Keratinocyte (primary cell): ENCODE data around the gene ZCCHC7. TPM values are rescaled to one million over a fixed set of nuclear protein-coding genes. Genes with fewer than 3 reads are reported as not detected.
"Not testable (repeated sequence)": the region's sequence is repeated elsewhere in the genome, so short reads cannot be mapped to it uniquely, and the experiment has no call there.

Source experiments
- DNase-seq: peaks from one replicate; pipeline ENCODE4 v3.0.0-alpha.2; 2011; ENCODE audit warnings: low read depth, missing footprints, low spot score
- FAIRE-seq: peaks from 2 replicates; lab custom pipeline; 2011; peaks lifted over from hg19 to GRCh38; lab: Jason Lieb, UNC
- H2AFZ ChIP-seq: 2 replicates; pipeline ENCODE4 v1.6.0; 2012; ENCODE audit warnings: low read length, control low read depth, inconsistent platforms; ENCODE audit not compliant: control insufficient read depth
- H3K27ac ChIP-seq: 2 replicates; pipeline ENCODE4 v1.5.1; 2011; ENCODE audit warnings: low read length; ENCODE audit not compliant: control insufficient read depth, insufficient read depth
- H3K27me3 ChIP-seq: 3 replicates; pipeline ENCODE4 v1.6.0; 2011; ENCODE audit warnings: low read length; ENCODE audit not compliant: control insufficient read depth, insufficient read depth; ENCODE audit errors: extremely low read depth
- H3K36me3 ChIP-seq, 2 experiments: 2 replicates in 1 of 2; 3 replicates in 1 of 2; pipeline ENCODE4 v1.5.1; 2011; ENCODE audit warnings: low read length in 2 of 2, mild to moderate bottlenecking in 1 of 2; ENCODE audit not compliant: control insufficient read depth in 2 of 2, insufficient read depth in 2 of 2; ENCODE audit errors: extremely low read depth in 1 of 2
- H3K4me1 ChIP-seq: 3 replicates; pipeline ENCODE4 v1.5.1; 2011; ENCODE audit warnings: low read length; ENCODE audit not compliant: control insufficient read depth, insufficient read depth; ENCODE audit errors: extremely low read depth
- H3K4me2 ChIP-seq: 3 replicates; pipeline ENCODE4 v1.6.0; 2011; ENCODE audit warnings: low read depth, low read length; ENCODE audit not compliant: control insufficient read depth, insufficient read depth; ENCODE audit errors: extremely low read depth
- H3K4me3 ChIP-seq, 3 experiments: fragments of 200-600 bp in 1 of 3; sonication (generic) in 1 of 3; 2 replicates in 2 of 3; 3 replicates in 1 of 3; pipeline ENCODE4 v1.5.1; 2011 to 2016; ENCODE audit warnings: low read length in 3 of 3, mild to moderate bottlenecking in 3 of 3, control low read depth in 2 of 3, inconsistent platforms in 1 of 3, low read depth in 1 of 3, mixed read lengths in 1 of 3, mixed run types in 1 of 3, moderate library complexity in 1 of 3; ENCODE audit not compliant: control insufficient read depth in 2 of 3, insufficient read depth in 2 of 3; ENCODE audit errors: extremely low read depth in 1 of 3
- H3K79me2 ChIP-seq: 2 replicates; pipeline ENCODE4 v1.6.0; 2012; ENCODE audit warnings: low read length; ENCODE audit not compliant: control insufficient read depth, insufficient read depth
- H3K9ac ChIP-seq: 3 replicates; pipeline ENCODE4 v1.6.0; 2011; ENCODE audit warnings: low read length; ENCODE audit not compliant: control insufficient read depth, insufficient read depth; ENCODE audit errors: extremely low read depth
- H3K9me1 ChIP-seq: 3 replicates; pipeline ENCODE4 v1.6.0; 2011; ENCODE audit warnings: low read length; ENCODE audit not compliant: control insufficient read depth, insufficient read depth; ENCODE audit errors: extremely low read depth
- H3K9me3 ChIP-seq: 2 replicates; pipeline ENCODE4 v1.5.1; 2012; ENCODE audit warnings: low read depth, low read length; ENCODE audit not compliant: control insufficient read depth
- H4K20me1 ChIP-seq: 3 replicates; pipeline ENCODE4 v1.6.0; 2011; ENCODE audit warnings: low read length; ENCODE audit not compliant: control insufficient read depth, insufficient read depth; ENCODE audit errors: extremely low read depth
- CTCF ChIP-seq, 3 experiments: IDR thresholded peaks in 1 of 3; conservative IDR thresholded peaks in 1 of 3; optimal IDR thresholded peaks in 1 of 3; 2 replicates in 2 of 3; 3 replicates in 1 of 3; pipeline versions ENCODE3 to v1.5.1; 2011; ENCODE audit warnings: low read length in 3 of 3, mild to moderate bottlenecking in 3 of 3, moderate library complexity in 2 of 3, control low read depth in 1 of 3, inconsistent platforms in 1 of 3; ENCODE audit not compliant: insufficient read depth in 2 of 3; ENCODE audit errors: extremely low read depth in 1 of 3
- EZH2 ChIP-seq: IDR thresholded peaks from one replicate; pipeline ENCODE4 v1.6.1; 2012; ENCODE audit warnings: inconsistent platforms, mild to moderate bottlenecking, low read length, moderate library complexity
- dilution Hi-C: fragments of 300-500 bp; cut with MboI; formaldehyde crosslinking; loops from one replicate; pipeline ENCODE4 v1.7.0; 2020; ENCODE audit warnings: low sequenced_read_pairs; ENCODE audit not compliant: extremely low pct_ligation_motif_present
- polyA plus RNA-seq, 5 experiments: library from polyadenylated mRNA; depleted of rRNA in 3 of 5; stranded (reverse) in 3 of 5; stranded (forward) in 1 of 5; unstranded in 1 of 5; fragments of >200 nt; gene quantifications; 1 replicate in 1 of 5; 2 replicates in 3 of 5; 3 replicates in 1 of 5; pipeline versions ENCODE4 v1.2.1 to v1.2.3, GENCODE V29; 2011 to 2012; ENCODE audit warnings: missing spikeins in 2 of 5, low read depth in 1 of 5, low replicate concordance in 1 of 5

Gene ZCCHC7
- polyA plus RNA-seq, 1 donor (not counting 4 experiments of a cell fraction or from before 2014, with no cell fraction given) = 16.5 TPM

GRCh38 chr9:37079370-37080164 lies 40.8 kb upstream of the ZCCHC7 start:
- DNase-seq (peak; percentile 52), FAIRE-seq (peak; percentile 81)
- Histone ChIP-seq H3K4me3 (peak overlapping the region; percentile 85 to 99 (median 86)), H3K9me1 (no peaks in the 10 kb centered on the region), H3K4me1 (peaks cover 12% of the 10 kb centered on the region), H4K20me1 (no peaks in the 10 kb centered on the region), H3K36me3 (peaks cover 0 to 2% of the 10 kb centered on the region in 2 experiments), H3K27me3 (no peaks in the 10 kb centered on the region), H3K9ac (peak overlapping the region; percentile 93), H3K4me2 (peak overlapping the region; percentile 79), H3K9me3 (no peaks in the 10 kb centered on the region), H3K27ac (peak overlapping the region; percentile 80), H3K79me2 (peaks cover 19% of the 10 kb centered on the region), H2AFZ (peak overlapping the region; percentile 97)
- no peak for TF ChIP-seq CTCF (optimal IDR thresholded peaks at IDR 0.05 in 1 of 3, IDR thresholded peaks at IDR 0.05 in 1 of 3, conservative IDR thresholded peaks at IDR 0.05 in 1 of 3; ENCODE audit: extremely low read depth in 1 of 3, insufficient read depth in 2 of 3, low read length in 3 of 3)
- TF ChIP-seq EZH2 = no peak
- dilution Hi-C loops = no loop called here

GRCh38 chr9:37080165-37080628 lies 40.2 kb upstream of the ZCCHC7 start:
- FAIRE-seq = not testable (repeated sequence)

GRCh38 chr9:37081507-37081906 lies 38.9 kb upstream of the ZCCHC7 start:
- Histone ChIP-seq H3K4me1 (peaks cover 12% of the 10 kb centered on the region), H3K79me2 (peaks cover 19% of the 10 kb centered on the region), H3K4me2 (peak overlapping the region; percentile 79)
- H3K9me3 ChIP-seq, H3K9me1 ChIP-seq, H3K9ac ChIP-seq, FAIRE-seq, H2AFZ ChIP-seq, H3K36me3 ChIP-seq, dilution Hi-C loops, H3K27me3 ChIP-seq, H3K27ac ChIP-seq, H3K4me3 ChIP-seq, DNase-seq, H4K20me1 ChIP-seq: not testable (repeated sequence)

More at GRCh38 chr9:37080165-37080628, 40.2 kb upstream of the ZCCHC7 start:
- peak overlapping the region; percentile 80 for H3K27ac ChIP-seq
- H3K27me3 ChIP-seq, DNase-seq, H4K20me1 ChIP-seq, H3K9me1 ChIP-seq, H3K36me3 ChIP-seq, H3K9me3 ChIP-seq, dilution Hi-C loops: not testable (repeated sequence)
- H3K9ac ChIP-seq = peak overlapping the region; percentile 93
- peak overlapping the region; percentile 97 for H2AFZ ChIP-seq
- peak overlapping the region; percentile 79 for H3K4me2 ChIP-seq
- peaks cover 12% of the 10 kb centered on the region for H3K4me1 ChIP-seq
- H3K79me2 ChIP-seq = peaks cover 19% of the 10 kb centered on the region
- peak overlapping the region; percentile 85 to 99 (median 86) for H3K4me3 ChIP-seq
